MG63 (cell line): ENCODE results near the gene DDX41. TPM values are rescaled to one million over a fixed set of nuclear protein-coding genes. Genes with fewer than 3 reads are reported as not detected.

ENCODE experiments used
- DNase-seq: peaks from one replicate; pipeline ENCODE4 v3.0.0-alpha.2; 2020
- H3K27me3 ChIP-seq: fragments of 250-450 bp; sonication (Bioruptor Pico); 2 replicates; pipeline ENCODE4 v1.5.1; 2020; ENCODE audit warnings: mild to moderate bottlenecking, moderate library complexity
- H3K36me3 ChIP-seq: fragments of 250-450 bp; sonication (Bioruptor Pico); 2 replicates; pipeline ENCODE4 v1.5.1; 2020; ENCODE audit warnings: mild to moderate bottlenecking, moderate library complexity
- H3K4me3 ChIP-seq: fragments of 250-450 bp; sonication (Bioruptor Pico); 2 replicates; pipeline ENCODE4 v1.5.1; 2020; ENCODE audit warnings: mild to moderate bottlenecking, moderate library complexity
- H3K9me3 ChIP-seq: fragments of 250-450 bp; sonication (Bioruptor Pico); 2 replicates; pipeline ENCODE4 v1.5.1; 2020; ENCODE audit warnings: mild to moderate bottlenecking, moderate library complexity
- total RNA-seq: library from RNA; depleted of rRNA; stranded (reverse); fragments of >200 nt; shearing (Covaris generic); gene quantifications from 2 replicates; pipeline ENCODE4 v1.2.3, GENCODE V29; 2014; ENCODE audit warnings: low replicate concordance; rRNA removed

Gene DDX41
- total RNA-seq, 1 experiment from 2014 or later = 127 TPM

DNA sequence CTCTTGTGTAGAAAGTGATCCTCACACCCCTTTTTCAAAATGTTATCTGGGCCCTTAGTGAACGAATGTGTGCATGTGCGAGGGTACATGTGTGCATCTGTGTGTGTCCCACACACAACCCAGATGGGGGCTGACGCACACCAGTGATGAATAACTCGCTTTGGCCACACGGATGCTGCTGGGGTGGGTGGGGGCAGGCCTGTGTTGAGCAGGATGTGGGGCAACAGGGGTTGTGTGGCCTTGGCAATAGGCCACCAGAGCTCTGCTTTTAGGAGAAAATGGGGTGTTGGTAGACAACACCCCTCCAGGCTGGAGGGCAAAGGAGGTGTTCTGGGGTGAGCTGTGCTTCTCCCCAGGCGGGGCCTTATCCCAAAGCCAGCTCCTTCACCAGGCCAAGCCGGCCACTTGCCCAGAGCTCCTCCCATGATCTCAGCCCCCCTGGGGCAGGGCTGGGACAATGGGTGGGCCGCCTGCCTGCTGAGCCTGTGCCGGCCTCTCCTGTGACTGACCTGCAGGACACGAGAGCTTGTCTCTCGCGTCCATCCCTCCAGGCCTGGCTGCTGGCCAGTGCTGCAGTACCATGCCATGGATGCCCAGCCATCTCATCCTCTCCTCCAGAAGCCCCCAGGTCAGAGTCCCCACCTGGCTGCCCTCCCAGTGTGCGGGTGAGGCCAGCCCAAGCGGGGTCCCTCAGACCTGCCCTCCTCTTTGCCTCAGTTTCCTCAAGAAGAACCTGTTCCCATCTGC is 45.0 kb downstream of the DDX41 start:
- DNase-seq = no peak
- H3K9me3 ChIP-seq = no peaks in the 10 kb centered on the region
- peaks cover 59% of the 10 kb centered on the region for H3K36me3 ChIP-seq
- H3K4me3 ChIP-seq = peak overlapping the region; percentile 81
- no peaks in the 10 kb centered on the region for H3K27me3 ChIP-seq

DNA sequence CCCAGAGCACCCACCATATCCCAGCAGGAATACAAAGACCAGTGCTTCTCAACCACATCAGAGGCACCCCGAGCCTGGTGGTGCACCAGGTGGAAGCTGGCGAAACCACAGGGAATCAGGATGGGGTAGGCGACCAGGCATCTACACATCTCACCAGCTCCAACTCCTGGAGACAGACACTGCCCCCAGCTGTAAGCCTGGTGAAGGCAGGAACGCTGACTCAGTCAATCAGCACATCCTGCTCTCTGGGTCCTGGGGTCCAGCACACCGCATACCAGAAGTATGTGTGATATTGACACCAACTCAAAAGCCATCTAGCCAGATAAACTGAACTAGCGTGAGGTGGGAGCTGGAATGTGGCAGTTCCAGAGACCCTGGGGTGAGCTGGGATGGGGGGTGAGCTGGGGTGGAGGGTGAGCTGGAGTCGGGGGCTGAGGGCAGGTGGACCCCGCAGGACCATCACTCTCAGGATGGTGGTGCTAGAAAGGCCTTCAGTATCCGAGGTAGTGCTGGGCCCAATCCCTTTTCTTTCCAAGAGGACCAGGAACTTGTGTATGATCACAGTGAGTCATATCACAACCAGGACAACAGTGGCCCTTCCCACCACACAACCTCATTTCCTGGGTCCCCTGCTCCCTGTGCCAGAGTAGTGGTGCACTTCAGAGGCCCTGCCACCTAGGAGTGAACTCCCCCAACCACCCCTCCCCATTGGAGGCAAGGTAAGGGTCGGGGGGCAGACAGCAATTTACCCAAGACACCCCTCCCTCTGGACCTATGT is 45.8 kb downstream of the DDX41 start:
- H3K4me3 ChIP-seq = peak overlapping the region; percentile 81
- peaks cover 67% of the 10 kb centered on the region for H3K36me3 ChIP-seq
- DNase-seq = no peak

DNA sequence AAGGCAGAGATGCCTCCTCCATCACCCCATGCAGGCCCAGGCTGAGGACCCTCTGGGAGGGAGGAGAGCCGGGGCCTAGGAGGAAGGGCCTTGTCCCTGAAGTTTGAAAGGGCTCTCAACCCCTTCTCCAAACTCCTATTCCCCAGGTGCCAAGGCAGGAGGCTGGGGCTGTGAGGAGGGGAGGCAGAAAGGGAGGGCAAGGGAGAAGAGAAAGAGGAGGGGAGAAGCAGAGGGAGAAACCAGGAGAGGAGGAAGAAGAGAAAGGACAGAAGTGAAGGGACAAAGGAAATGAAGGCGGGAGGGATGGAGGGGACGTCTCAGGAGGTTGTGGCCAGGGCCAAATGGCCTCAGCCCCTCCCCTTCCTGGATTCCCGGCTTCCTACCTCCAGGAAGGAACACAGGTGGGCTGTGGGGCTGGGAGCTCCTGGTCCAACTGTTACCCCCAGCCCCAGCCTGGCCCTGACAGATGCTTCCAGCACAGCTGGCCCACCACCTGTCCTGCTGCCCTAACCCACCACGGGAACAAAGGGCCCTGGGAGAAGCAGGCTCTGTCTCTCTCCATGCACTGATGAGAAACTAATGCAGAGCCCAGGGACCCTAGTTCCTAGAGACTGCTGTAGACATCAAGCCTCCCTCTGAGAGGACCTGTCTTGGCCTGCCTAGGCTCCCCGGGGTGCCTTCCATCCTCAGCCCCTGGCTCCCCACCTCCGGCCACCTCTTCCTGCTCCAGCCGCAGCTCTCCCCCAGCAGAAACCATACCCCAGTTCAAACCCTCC is 46.8 kb downstream of the DDX41 start:
- DNase-seq = no peak
- no peak overlapping the region for H3K4me3 ChIP-seq
- no peaks in the 10 kb centered on the region for H3K27me3 ChIP-seq
- H3K36me3 ChIP-seq = peaks cover 77% of the 10 kb centered on the region
- no peaks in the 10 kb centered on the region for H3K9me3 ChIP-seq

More for the DNA sequence above, 45.8 kb downstream of the DDX41 start:
- Histone ChIP-seq H3K27me3 (no peaks in the 10 kb centered on the region), H3K9me3 (no peaks in the 10 kb centered on the region)

DNA sequence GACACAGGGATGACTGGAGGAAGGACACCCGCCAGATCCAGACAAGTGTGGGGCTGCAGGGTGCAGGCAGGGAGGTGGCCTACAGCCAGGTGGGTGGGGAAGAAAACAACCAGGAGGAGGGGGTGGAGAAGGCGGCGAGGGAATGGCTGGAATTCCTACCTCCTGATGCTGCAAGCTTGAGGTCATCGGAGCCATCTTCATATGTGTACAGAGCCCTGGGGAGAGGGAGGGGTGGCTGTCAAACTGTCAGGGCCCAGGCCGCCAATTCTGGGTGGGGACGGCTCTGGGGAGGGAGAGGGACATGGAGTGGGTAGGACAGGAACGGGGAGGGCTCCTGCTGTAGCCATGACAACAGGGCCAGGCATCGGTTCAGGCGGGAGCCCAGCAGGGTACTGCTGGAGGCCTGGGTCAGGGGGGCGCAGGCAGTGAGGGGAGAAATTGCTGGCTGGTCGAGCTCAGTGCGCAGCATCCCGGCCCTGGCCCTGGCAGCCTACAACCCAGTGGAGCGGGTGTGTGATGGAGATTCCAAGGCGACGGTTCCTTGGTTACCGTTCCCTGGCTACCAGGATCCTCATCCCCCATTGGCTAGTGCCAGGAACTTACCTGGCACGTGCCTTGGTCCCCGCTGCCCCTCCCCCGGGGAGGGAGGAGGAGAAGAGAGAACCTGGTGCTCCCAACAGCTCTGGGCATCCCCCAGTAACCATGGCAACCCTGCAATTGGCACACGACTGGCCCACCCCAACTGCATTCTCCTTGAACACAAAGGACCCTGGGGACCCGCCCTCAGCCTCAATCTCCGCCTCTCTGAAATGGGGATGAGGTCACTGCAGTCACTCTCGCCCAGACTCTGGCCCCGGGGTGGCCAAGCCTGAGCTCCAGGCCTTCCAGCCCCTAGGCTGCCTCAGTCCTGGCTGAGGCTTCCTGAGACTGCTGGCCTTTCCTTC is 47.8 kb downstream of the DDX41 start:
- H3K4me3 ChIP-seq = no peak overlapping the region
- no peaks in the 10 kb centered on the region for H3K27me3 ChIP-seq
- H3K36me3 ChIP-seq = peaks cover 86% of the 10 kb centered on the region
- DNase-seq = no peak
- H3K9me3 ChIP-seq = no peaks in the 10 kb centered on the region

DNA sequence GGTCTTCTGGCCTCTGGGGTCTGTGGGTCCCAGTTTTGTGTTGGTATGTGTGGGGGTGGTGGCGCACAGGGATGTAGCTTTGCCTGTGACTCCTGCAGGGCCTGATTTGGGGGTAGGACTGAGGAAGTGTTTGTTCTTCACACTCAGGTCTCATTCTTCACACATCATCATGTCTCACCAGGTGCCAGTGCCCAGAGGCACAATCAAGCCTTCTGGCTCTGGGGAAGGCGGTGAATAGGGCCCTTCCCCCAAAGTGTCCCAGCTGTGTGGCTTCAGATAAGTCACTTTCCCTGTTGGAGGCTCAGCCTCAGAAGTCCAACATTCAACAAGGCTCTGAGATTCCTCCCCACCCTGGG is 48.5 kb downstream of the DDX41 start:
- DNase-seq = no peak
- no peak overlapping the region for H3K4me3 ChIP-seq
- no peaks in the 10 kb centered on the region for H3K9me3 ChIP-seq
- H3K36me3 ChIP-seq = peaks cover 92% of the 10 kb centered on the region
- no peaks in the 10 kb centered on the region for H3K27me3 ChIP-seq

DNA sequence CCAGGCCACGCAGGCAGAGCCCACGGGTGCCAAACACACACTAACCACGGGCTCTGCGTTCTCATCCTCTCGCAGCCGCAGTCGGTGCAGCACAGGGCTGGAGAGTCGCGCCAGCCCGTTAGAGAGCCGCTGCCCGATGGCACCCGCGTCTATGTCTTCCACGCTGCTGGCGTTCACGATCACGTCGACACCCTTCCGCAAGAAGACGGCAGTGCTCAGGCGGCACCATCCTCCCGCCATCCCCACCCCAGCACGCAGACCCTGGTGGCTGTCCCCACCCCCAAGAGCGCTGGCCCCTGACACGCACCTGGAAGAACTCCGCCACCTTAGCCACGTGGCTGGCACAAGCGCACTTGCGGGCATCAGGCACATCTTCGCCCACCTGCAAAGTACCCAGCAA is 49.3 kb downstream of the DDX41 start:
- Histone ChIP-seq H3K36me3 (peaks cover 99% of the 10 kb centered on the region), H3K27me3 (no peaks in the 10 kb centered on the region)

DNA sequence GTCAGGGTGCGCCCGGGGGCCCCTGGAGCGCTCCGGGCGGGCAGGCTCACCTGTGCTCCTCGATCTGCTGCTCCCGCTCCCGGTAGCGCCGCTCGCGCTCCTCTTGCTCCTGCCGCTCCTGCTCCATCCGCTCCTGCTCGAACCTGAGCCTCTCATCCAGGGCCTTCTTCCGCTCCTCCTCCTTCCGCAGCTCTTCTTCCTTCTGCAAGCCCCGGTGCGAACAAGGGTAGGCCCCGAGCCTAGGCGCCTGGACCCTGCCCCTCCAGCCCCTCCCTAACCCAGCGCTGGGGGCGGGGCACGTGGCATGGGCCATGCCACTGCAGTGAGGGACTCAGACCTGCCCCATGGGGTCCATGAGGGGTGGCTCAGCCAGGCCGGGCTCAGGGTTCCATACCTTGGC is 49.9 kb downstream of the DDX41 start:
- DNase-seq = no peak
- no peaks in the 10 kb centered on the region for H3K27me3 ChIP-seq
- peaks cover 98% of the 10 kb centered on the region for H3K36me3 ChIP-seq
- no peak overlapping the region for H3K4me3 ChIP-seq
- no peaks in the 10 kb centered on the region for H3K9me3 ChIP-seq

More for the DNA sequence above, 49.3 kb downstream of the DDX41 start:
- DNase-seq = no peak
- Histone ChIP-seq H3K4me3 (no peak overlapping the region), H3K9me3 (no peaks in the 10 kb centered on the region)

DNA sequence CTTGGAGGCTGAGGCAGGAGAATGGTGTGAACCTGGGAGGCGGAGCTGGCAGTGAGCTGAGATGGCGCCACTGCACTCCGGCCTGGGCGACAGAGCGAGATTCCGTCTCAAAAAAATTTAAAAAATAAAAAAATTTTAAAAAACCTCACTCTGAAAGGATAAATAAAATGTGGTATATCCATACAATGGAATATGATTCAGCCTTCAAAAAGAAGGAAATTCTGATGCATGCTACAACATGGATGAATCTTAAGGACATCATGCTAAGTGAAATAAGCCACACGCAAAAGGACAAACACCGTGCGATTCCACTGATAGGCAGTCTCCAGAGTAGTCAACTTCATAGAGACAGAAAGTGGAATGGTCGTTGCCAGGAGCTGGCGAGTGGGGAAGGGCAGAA is 51.7 kb downstream of the DDX41 start:
- Histone ChIP-seq H3K27me3 (no peaks in the 10 kb centered on the region), H3K9me3 (no peaks in the 10 kb centered on the region), H3K4me3 (no peak overlapping the region), H3K36me3 (peaks cover 94% of the 10 kb centered on the region)
- no peak for DNase-seq

DNA sequence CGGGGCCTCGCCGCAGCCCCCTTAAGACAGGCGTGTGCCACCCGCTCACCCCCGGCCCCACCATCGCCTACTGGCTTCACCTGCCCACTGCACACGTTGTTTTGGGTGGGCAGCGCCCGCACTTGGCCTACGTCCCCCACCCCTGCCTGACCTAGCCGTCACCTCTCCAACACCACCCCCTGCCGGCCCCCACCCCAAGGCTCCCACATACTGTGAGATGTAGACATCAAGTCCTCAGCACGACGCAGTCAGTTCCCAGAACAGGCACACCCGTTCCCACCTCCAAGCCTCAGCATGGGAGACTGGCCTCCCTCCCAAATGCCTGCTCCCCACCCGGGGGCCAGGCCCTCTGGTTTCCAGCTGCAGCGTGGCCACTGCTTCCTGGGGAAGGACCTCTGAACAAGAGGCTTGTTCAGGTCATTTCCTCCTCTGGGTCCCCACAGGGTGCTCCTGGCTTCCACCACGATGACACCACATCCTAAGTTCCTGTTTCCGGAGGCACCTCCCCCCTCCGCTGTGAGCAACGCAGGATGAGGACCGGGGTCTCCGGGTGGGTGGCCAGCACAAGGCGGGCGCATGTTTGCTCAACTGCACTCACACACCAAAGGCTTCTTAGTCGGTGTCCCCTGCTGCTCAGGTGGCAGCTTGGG is 54.6 kb downstream of the DDX41 start:
- H3K4me3 ChIP-seq = no peak overlapping the region
- DNase-seq = no peak
- H3K36me3 ChIP-seq = peaks cover 92% of the 10 kb centered on the region
- no peaks in the 10 kb centered on the region for H3K9me3 ChIP-seq
- no peaks in the 10 kb centered on the region for H3K27me3 ChIP-seq

Other genes with a start within 250 kb of the DDX41 start
- 50.3 and 61.3 TPM in 2 replicates for gene RAB24, start 213.2 kb downstream of the DDX41 start, total RNA-seq
- 914 and 924 TPM in 2 replicates for gene PRELID1, start 213.2 kb downstream of the DDX41 start, total RNA-seq
- 52.9 and 53.3 TPM in 2 replicates for gene MXD3, start 205.1 kb downstream of the DDX41 start, total RNA-seq
- 296 and 502 TPM in 2 replicates for gene LMAN2, start 165.3 kb downstream of the DDX41 start, total RNA-seq
- gene RGS14, start 159.0 kb downstream of the DDX41 start, total RNA-seq = 10.7 and 16.7 TPM in 2 replicates
- not detected in 2 replicates for gene SLC34A1, start 132.5 kb downstream of the DDX41 start, total RNA-seq
- gene PFN3, start 116.3 kb downstream of the DDX41 start, total RNA-seq = not detected in 2 replicates
- 1.3 and 2.3 TPM in 2 replicates for gene F12, start 107.4 kb downstream of the DDX41 start, total RNA-seq
- gene GRK6, start 90.3 kb downstream of the DDX41 start, total RNA-seq = 62.4 and 127 TPM in 2 replicates
- gene PRR7, start 70.1 kb downstream of the DDX41 start, total RNA-seq = 61.4 and 68.2 TPM in 2 replicates
- gene DBN1, start 43.3 kb downstream of the DDX41 start, total RNA-seq = 245 and 334 TPM in 2 replicates
- gene PDLIM7, start 19.4 kb downstream of the DDX41 start, total RNA-seq = 77.8 and 165 TPM in 2 replicates
- 0.92 TPM in 1 of 2 replicates, not detected in the other for gene DOK3, start 7.1 kb downstream of the DDX41 start, total RNA-seq
- 17.5 and 22.3 TPM in 2 replicates for gene FAM193B, start 37.6 kb upstream of the DDX41 start, total RNA-seq
- gene TMED9, start 75.2 kb upstream of the DDX41 start, total RNA-seq = 310 and 483 TPM in 2 replicates
- 21.7 and 46.5 TPM in 2 replicates for gene B4GALT7, start 83.2 kb upstream of the DDX41 start, total RNA-seq